Measurements from ENCODE around the gene ABLIM2.
"Not testable (repeated sequence)": the region's sequence is repeated elsewhere in the genome, so short reads cannot be mapped to it uniquely, and the experiment has no call there.

Gene ABLIM2

GRCh38 chr4:8156617-8157016 is 2.0 kb downstream of the ABLIM2 start:
- ATAC-seq = no peak

- ATAC-seq = no peak
Observed at GRCh38 chr4:8155660-8156421, 2.8 kb downstream of the ABLIM2 start.

GRCh38 chr4:8155048-8155447 is 3.6 kb downstream of the ABLIM2 start:
- ATAC-seq = no peak

DNA sequence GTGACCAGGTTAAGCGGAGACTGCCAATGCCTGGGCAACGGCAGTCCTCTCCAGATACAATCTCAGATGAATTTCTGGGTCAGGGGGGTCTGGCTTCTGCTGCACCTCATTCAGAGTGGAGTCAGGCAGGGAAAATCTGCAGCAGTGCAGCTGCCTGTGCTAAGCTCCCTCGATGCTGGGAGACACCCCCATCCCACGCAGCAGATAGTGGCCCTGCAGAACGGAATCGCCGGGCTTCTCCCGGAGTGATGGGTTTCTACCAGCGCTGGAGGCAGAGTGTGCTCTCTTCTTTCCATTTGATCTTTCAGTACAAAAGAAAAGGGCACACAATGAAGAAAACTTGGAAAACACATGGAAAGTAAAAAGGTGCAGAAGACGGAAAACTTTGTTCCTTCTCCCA is 5.2 kb downstream of the ABLIM2 start:
- ATAC-seq = no peak

GRCh38 chr4:8152865-8153257 is 5.8 kb downstream of the ABLIM2 start:
- ATAC-seq = no peak

DNA sequence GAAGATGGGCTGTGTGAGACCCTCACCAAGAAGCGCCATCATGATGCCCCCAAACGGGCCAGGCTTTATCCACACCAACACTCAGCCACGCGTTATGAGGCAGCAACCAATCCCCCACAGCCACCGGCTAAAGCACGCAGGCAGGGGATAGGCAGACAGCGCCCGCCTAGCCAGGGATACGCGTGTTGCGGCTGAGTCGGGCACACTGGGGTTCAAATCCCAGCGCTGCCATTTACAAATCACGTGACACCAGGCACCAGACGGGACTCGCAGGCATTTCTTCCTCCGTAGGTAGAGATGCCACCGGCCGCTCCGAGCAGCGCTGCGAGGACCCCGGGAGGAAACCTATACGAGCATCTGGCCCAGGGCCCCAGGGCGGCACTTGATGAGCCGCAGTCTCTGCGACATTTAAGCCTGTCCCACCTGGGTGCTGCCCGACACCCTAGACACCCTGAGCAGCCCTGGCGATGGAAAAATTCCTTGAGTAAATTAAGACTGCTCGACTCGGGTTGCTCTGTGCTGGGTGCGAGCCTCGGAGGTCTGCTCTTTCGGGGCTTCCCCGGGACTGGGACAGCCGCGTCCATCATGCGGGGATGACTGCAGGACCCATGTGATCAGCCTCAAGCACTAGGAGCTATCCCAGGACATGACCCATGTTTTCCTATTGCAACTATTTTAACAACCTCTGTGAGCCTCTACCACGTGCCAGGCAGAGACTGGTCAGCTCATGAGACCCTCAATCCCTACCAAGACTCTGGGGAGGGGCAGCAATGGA is 6.3 kb downstream of the ABLIM2 start:
- no peak for ATAC-seq

GRCh38 chr4:8151165-8151650 is 7.4 kb downstream of the ABLIM2 start:
- no peak for ATAC-seq

- ATAC-seq = no peak
Observed at GRCh38 chr4:8150152-8151090, 8.2 kb downstream of the ABLIM2 start.

DNA sequence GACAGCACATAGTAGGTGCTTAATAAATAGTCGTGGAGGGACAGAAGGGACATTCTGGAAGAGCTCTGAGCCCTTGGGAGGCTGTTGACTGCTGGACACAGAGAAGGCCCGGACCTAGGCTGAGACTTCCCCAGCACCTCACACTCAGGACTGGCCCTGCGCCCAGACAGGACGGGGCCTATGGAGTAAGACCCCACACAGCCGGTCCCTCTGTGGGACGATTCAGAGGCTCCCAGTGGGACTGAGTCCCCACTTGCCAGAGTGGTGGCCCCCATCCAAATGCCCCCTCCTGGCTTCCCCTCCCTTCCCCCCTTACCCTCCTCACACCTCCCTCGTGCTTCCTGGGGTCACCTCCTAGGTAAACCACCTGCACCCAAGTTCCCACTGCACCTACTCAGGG is 8.9 kb downstream of the ABLIM2 start:
- ATAC-seq = no peak

- ATAC-seq = no peak
Observed at GRCh38 chr4:8148785-8149435, 9.7 kb downstream of the ABLIM2 start.

GRCh38 chr4:8148159-8148558 is 10.5 kb downstream of the ABLIM2 start:
- no peak for ATAC-seq

- no peak for ATAC-seq
Observed at GRCh38 chr4:8147231-8147970, 11.2 kb downstream of the ABLIM2 start.

DNA sequence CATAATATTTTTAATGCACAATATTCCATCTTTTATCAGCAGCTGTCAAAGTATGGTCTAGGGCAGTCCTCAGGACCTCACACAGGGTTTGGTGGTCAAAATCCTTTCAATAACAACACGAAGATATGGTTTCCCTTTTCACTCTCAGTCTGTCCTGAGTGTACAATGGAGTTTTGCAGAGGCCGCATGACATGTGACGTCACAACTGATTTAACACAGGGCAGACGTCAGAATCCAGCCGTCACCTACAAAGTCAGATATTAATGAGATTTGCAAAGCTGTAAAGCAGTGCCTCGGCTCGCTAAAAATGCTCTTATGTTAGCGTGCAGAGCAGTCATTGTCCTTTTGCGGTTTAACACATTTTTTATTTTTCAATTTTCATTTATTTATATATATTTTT is 12.5 kb downstream of the ABLIM2 start:
- no peak for ATAC-seq

- ATAC-seq = no peak
Observed at GRCh38 chr4:8144359-8144758, 14.3 kb downstream of the ABLIM2 start.

GRCh38 chr4:8143392-8144140 is 15.0 kb downstream of the ABLIM2 start:
- no peak for ATAC-seq

DNA sequence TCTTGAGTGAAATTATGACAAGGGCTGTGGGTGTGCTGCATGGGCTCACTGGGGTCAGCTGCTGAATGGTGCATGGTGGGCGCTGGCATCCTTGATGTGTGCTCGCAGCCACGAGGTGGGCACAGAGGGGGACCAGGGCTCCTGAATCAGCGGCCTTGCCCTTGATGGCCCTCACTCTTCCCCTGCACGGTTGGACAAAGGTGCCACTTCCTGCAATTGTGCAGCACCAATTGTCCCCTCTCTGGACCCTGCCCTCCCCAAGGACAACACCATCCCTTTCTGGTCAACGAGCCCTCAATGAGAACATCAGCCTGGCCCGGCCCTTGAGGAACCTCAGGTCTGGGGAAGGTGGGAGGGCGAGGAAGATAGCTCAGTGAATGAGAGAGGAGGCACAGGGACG is 16.1 kb downstream of the ABLIM2 start:
- ATAC-seq = no peak

DNA sequence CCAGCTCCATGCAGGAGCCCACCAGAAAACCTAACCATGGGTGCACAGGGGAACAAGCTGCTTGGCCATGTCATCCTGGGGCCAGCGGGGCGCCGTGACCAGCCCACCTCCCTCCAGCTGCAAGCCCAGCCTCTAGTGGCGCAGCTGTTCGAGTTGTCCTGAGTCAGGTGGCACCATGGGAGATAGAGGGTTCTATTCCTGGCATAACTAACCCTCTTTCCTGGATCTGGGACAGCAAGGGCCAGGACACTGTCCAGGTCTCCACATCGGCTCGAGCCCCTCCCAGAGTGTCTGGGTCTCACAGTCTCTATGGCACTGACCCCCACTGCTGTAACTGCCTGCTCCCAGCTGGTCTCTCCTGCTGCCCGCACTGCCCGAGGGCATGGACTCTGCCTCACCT is 16.7 kb downstream of the ABLIM2 start:
- ATAC-seq = no peak

GRCh38 chr4:8140915-8141314 is 17.7 kb downstream of the ABLIM2 start:
- ATAC-seq = no peak

GRCh38 chr4:8139726-8140125 is 18.9 kb downstream of the ABLIM2 start:
- ATAC-seq = not testable (repeated sequence)

DNA sequence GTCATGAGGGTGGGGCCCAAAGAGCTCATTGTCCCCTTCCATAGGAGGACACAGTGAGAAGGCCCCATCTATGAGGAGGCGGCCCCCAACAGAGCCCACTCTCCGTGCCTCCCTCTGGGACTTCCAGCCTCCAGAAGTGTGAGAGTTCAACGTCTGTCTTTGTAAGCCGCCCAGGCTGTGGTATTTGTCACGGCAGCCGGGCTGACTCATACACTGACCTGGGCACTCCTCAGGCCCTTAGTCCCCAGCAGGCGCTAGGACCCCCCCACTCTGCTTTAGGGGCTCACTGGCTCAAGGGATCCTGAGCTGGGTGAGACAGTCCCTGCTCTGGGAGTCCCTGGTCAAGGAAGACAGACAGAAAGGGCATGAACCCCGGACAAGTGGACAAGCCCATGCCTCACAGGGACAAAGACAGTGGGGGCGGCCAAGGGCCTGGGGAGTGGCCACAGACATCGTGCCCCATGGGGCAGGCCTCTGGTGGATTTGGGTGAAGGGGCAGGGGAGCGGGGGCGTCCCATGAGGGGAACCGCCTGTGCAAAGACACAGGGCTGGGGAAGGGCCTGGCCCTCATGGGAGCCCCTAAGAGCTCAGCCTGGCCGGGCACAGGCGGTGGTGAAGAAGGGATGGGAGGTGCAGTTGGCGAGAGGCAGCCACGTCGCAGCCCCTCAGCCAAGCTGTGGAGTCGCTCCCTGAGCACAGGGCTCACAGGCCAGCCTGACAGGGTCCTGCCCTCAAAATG is 21.5 kb downstream of the ABLIM2 start:
- ATAC-seq = no peak
